Astrocyte (in vitro differentiated cells and primary cell): ENCODE data around the gene UCK1. TPM values are rescaled to one million over a fixed set of nuclear protein-coding genes. Genes with fewer than 3 reads are reported as not detected.

Experiments used
- DNase-seq: peaks from one replicate; pipeline ENCODE4 v3.0.0-alpha.2; 2010; ENCODE audit warnings: low read depth
- FAIRE-seq: peaks from 2 replicates; lab custom pipeline; 2011; peaks lifted over from hg19 to GRCh38; lab: Jason Lieb, UNC
- H2AFZ ChIP-seq: 2 replicates; pipeline ENCODE4 v1.6.0; 2012; ENCODE audit warnings: low read depth, low read length, inconsistent platforms
- H3K27ac ChIP-seq: 2 replicates; pipeline ENCODE4 v1.5.1; 2011; ENCODE audit warnings: low read depth, low read length, inconsistent platforms
- H3K27me3 ChIP-seq: 2 replicates; pipeline ENCODE4 v1.6.0; 2011; ENCODE audit warnings: low read length, inconsistent platforms; ENCODE audit not compliant: insufficient read depth
- H3K36me3 ChIP-seq: 2 replicates; pipeline ENCODE4 v1.5.1; 2011; ENCODE audit warnings: low read length, inconsistent platforms; ENCODE audit not compliant: insufficient read depth
- H3K4me1 ChIP-seq: 2 replicates; pipeline ENCODE4 v1.5.1; 2011; ENCODE audit warnings: low read length, inconsistent platforms; ENCODE audit not compliant: insufficient read depth
- H3K4me2 ChIP-seq: 2 replicates; pipeline ENCODE4 v1.6.0; 2012; ENCODE audit warnings: low read length, inconsistent platforms
- H3K4me3 ChIP-seq: 2 replicates; pipeline ENCODE4 v1.5.1; 2011; ENCODE audit warnings: low read depth, mild to moderate bottlenecking, low read length, inconsistent platforms; ENCODE audit not compliant: insufficient read depth
- H3K79me2 ChIP-seq: 2 replicates; pipeline ENCODE4 v1.6.0; 2012; ENCODE audit warnings: mild to moderate bottlenecking, low read length, inconsistent platforms; ENCODE audit not compliant: insufficient read depth
- H3K9ac ChIP-seq: 2 replicates; pipeline ENCODE4 v1.6.0; 2012; ENCODE audit warnings: mild to moderate bottlenecking, low read length, inconsistent platforms
- H3K9me3 ChIP-seq: 2 replicates; pipeline ENCODE4 v1.5.1; 2012; ENCODE audit warnings: low read depth, mild to moderate bottlenecking, low read length, inconsistent platforms; ENCODE audit not compliant: insufficient read depth
- H4K20me1 ChIP-seq: 2 replicates; pipeline ENCODE4 v1.6.0; 2012; ENCODE audit warnings: low read length, inconsistent platforms; ENCODE audit not compliant: insufficient read depth
- H3K27ac Mint-ChIP-seq: one replicate; pipeline ENCODE4 v1.8.0; 2021; ENCODE audit warnings: mild to moderate bottlenecking, mixed read lengths; ENCODE audit not compliant: unreplicated experiment
- H3K27me3 Mint-ChIP-seq: one replicate; pipeline ENCODE4 v1.8.0; 2021; ENCODE audit warnings: low read depth, mixed read lengths; ENCODE audit not compliant: unreplicated experiment
- H3K36me3 Mint-ChIP-seq: one replicate; pipeline ENCODE4 v1.8.0; 2021; ENCODE audit warnings: low read depth, mixed read lengths; ENCODE audit not compliant: unreplicated experiment
- H3K4me1 Mint-ChIP-seq: one replicate; pipeline ENCODE4 v1.8.0; 2021; ENCODE audit warnings: low read depth, mixed read lengths; ENCODE audit not compliant: unreplicated experiment
- H3K4me3 Mint-ChIP-seq: one replicate; pipeline ENCODE4 v1.8.0; 2021; ENCODE audit warnings: mild to moderate bottlenecking, moderate library complexity, mixed read lengths; ENCODE audit not compliant: unreplicated experiment
- H3K9me3 Mint-ChIP-seq: one replicate; pipeline ENCODE4 v1.8.0; 2021; ENCODE audit warnings: mild to moderate bottlenecking, mixed read lengths; ENCODE audit not compliant: unreplicated experiment
- EZH2 ChIP-seq: IDR thresholded peaks from 2 replicates; pipeline ENCODE4 v1.6.1; 2012; ENCODE audit warnings: mild to moderate bottlenecking, low read length, inconsistent platforms; ENCODE audit not compliant: insufficient read depth
- total RNA-seq: library from RNA; stranded (reverse); gene quantifications from 2 replicates; pipeline ENCODE4 v1.2.1, GENCODE V29; 2021
- TF ChIP-seq, protein P1 (sequence below): IDR thresholded peaks from 2 replicates; pipeline ENCODE4 v1.5.1; 2011; ENCODE audit warnings: low read depth, mild to moderate bottlenecking, inconsistent platforms, low read length, moderate library complexity; ENCODE audit not compliant: insufficient read depth

The UCK1 gene
- total RNA-seq, 1 donor from 2014 or later = 15.4 TPM

GRCh38 chr9:131502781-131503625 lies 28.1 kb downstream of the UCK1 start, which contains the start of gene POMT1:
Gene POMT1, plus strand, starts transcription at chr9:131502918. Its CDS starts 1,301 bp downstream, at chr9:131504219.
- H3K36me3 ChIP-seq = peaks cover 24% of the 10 kb centered on the region
- H3K4me1 Mint-ChIP-seq = peaks cover 21% of the 10 kb centered on the region

DNA sequence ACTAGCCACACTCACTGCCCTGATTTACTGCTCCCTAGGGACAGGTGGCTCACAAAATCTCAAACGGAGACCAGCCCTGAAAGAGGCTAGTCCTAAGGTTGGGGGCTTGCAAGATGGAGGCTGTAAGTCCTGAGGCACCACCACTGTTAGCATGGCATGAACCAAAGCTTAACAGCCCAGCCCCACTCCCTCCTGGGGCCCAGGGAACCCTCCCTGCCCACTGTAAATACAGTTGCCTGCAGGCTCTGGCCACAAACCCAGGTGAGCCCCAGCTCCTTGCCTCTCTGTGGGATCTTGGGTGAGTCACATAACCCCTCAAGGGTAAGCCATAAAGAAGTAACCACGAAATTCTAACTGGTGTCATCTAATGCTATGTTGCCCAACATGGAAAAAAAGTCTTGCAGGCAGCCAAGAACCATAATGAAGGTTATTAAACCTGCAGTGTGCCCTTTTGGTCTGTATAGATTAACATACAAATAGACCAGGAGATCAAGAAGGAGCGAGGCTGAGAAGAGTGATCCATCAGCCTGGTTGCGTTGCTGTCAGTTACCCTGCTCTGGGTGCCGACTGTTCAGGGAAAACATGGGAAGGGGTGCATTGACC lies 30.0 kb downstream of the UCK1 start:
- Histone ChIP-seq H3K4me1 (peaks cover 9% of the 10 kb centered on the region), H3K9me3 (no peaks in the 10 kb centered on the region), H3K36me3 (peaks cover 33% of the 10 kb centered on the region), H2AFZ (no peak overlapping the region), H3K4me2 (no peak overlapping the region), H3K4me3 (no peak overlapping the region), H3K79me2 (peaks cover 9% of the 10 kb centered on the region), H3K9ac (no peak overlapping the region), H3K27ac (no peak overlapping the region), H4K20me1 (peaks cover 69% of the 10 kb centered on the region), H3K27me3 (no peaks in the 10 kb centered on the region)
- peaks cover 28% of the 10 kb centered on the region for H3K36me3 Mint-ChIP-seq
- H3K4me1 Mint-ChIP-seq = peaks cover 21% of the 10 kb centered on the region
- H3K4me3 Mint-ChIP-seq = peak overlapping the region; percentile 54
- no peaks in the 10 kb centered on the region for H3K27me3 Mint-ChIP-seq
- no peak for FAIRE-seq
- peaks cover 2% of the 10 kb centered on the region for H3K9me3 Mint-ChIP-seq
- peak overlapping the region; percentile 20 for H3K27ac Mint-ChIP-seq
- TF ChIP-seq EZH2 = no peak
- TF ChIP-seq, protein P1, sequence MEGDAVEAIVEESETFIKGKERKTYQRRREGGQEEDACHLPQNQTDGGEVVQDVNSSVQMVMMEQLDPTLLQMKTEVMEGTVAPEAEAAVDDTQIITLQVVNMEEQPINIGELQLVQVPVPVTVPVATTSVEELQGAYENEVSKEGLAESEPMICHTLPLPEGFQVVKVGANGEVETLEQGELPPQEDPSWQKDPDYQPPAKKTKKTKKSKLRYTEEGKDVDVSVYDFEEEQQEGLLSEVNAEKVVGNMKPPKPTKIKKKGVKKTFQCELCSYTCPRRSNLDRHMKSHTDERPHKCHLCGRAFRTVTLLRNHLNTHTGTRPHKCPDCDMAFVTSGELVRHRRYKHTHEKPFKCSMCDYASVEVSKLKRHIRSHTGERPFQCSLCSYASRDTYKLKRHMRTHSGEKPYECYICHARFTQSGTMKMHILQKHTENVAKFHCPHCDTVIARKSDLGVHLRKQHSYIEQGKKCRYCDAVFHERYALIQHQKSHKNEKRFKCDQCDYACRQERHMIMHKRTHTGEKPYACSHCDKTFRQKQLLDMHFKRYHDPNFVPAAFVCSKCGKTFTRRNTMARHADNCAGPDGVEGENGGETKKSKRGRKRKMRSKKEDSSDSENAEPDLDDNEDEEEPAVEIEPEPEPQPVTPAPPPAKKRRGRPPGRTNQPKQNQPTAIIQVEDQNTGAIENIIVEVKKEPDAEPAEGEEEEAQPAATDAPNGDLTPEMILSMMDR = no peak
- DNase-seq = peak; percentile 58

More at GRCh38 chr9:131502781-131503625, 28.1 kb downstream of the UCK1 start, which contains the start of gene POMT1:
- Mint-ChIP-seq H3K36me3 (peaks cover 29% of the 10 kb centered on the region), H3K9me3 (peaks cover 2% of the 10 kb centered on the region), H3K27me3 (no peaks in the 10 kb centered on the region), H3K4me3 (peak within 1 kb of the TSS; percentile 91), H3K27ac (peak within 1 kb of the TSS; percentile 88)
- Histone ChIP-seq H4K20me1 (peaks cover 52% of the 10 kb centered on the region), H3K27ac (no peak within 1 kb of the TSS), H2AFZ (peak within 1 kb of the TSS; percentile 43), H3K79me2 (peaks cover 9% of the 10 kb centered on the region), H3K4me2 (peak within 1 kb of the TSS; percentile 94), H3K9ac (peak within 1 kb of the TSS; percentile 81), H3K27me3 (no peaks in the 10 kb centered on the region), H3K4me3 (peak within 1 kb of the TSS; percentile 74), H3K4me1 (peaks cover 9% of the 10 kb centered on the region), H3K9me3 (no peaks in the 10 kb centered on the region)
- DNase-seq (peak; percentile 56), FAIRE-seq (no peak)
- no peak for TF ChIP-seq EZH2

GRCh38 chr9:131500377-131500776 lies 30.7 kb downstream of the UCK1 start:
- Mint-ChIP-seq H3K4me1 (peaks cover 21% of the 10 kb centered on the region), H3K4me3 (no peak overlapping the region), H3K9me3 (peaks cover 2% of the 10 kb centered on the region), H3K27me3 (no peaks in the 10 kb centered on the region), H3K36me3 (peaks cover 28% of the 10 kb centered on the region), H3K27ac (no peak overlapping the region)
- Histone ChIP-seq H3K9ac (no peak overlapping the region), H2AFZ (no peak overlapping the region), H3K4me1 (peaks cover 9% of the 10 kb centered on the region), H3K4me3 (no peak overlapping the region), H3K9me3 (no peaks in the 10 kb centered on the region), H3K27me3 (no peaks in the 10 kb centered on the region), H3K27ac (no peak overlapping the region), H4K20me1 (peaks cover 72% of the 10 kb centered on the region), H3K4me2 (no peak overlapping the region), H3K36me3 (peaks cover 35% of the 10 kb centered on the region), H3K79me2 (peaks cover 9% of the 10 kb centered on the region)
- FAIRE-seq = no peak
- TF ChIP-seq EZH2 = no peak
- TF ChIP-seq, protein P1 = no peak
- no peak for DNase-seq
